GM12878 (cell line): ENCODE measurements around the gene TSHZ1. TPM values are rescaled to one million over a fixed set of nuclear protein-coding genes. Genes with fewer than 3 reads are reported as not detected.

Experiments used
- NR2C2 ChIP-seq: IDR thresholded peaks from 2 replicates; pipeline ENCODE4 v1.6.1; 2011; ENCODE audit warnings: borderline replicate concordance, low read depth; ENCODE audit not compliant: control insufficient read depth, insufficient read length
- POLR2AphosphoS5 ChIP-seq: IDR thresholded peaks from 2 replicates; pipeline ENCODE4 v1.6.1; 2011; ENCODE audit warnings: mild to moderate bottlenecking, low read length, inconsistent platforms
- polyA plus RNA-seq, 11 experiments: library from polyadenylated mRNA; depleted of rRNA in 4 of 11; unstranded in 6 of 11; stranded (reverse) in 5 of 11; fragments of >200 nt; fragmentation: Nextera tagmentation in 4 of 11; fragmentation: Illumina TruSeq in 1 of 11; extraction: Ambion mirVana in 4 of 11; extraction: Trizol in 1 of 11; gene quantifications; 1 replicate in 1 of 11; 2 replicates in 10 of 11; pipeline versions ENCODE4 v1.2.1 to v1.2.3, GENCODE V29; 2011 to 2016; ENCODE audit warnings: inconsistent platforms in 2 of 11, missing spikeins in 2 of 11, low read depth in 1 of 11
- total RNA-seq, 4 experiments: library from RNA; depleted of rRNA in 3 of 4; stranded (reverse); fragments of >200 nt in 3 of 4; fragmentation: Illumina TruSeq in 1 of 4; extraction: Trizol in 1 of 4; gene quantifications; 2 replicates each; pipeline versions ENCODE4 v1.2.1 to v1.2.3, GENCODE V29; 2013 to 2021
- TF ChIP-seq, protein P1 (sequence below): fragments of 450-650 bp; IDR thresholded peaks from 2 replicates; pipeline ENCODE4 v1.6.1; 2017; ENCODE audit warnings: antibody characterized with exemption, mild to moderate bottlenecking, moderate library complexity
- TF ChIP-seq, protein P2 (sequence below): fragments of 450-650 bp; IDR thresholded peaks from 2 replicates; pipeline ENCODE4 v1.6.1; 2017; ENCODE audit warnings: mild to moderate bottlenecking, low read depth, inconsistent platforms; ENCODE audit not compliant: poor library complexity, severe bottlenecking
- TF ChIP-seq, protein P3 (sequence below): IDR thresholded peaks from 2 replicates; pipeline ENCODE4 v1.6.1; 2011; ENCODE audit warnings: borderline replicate concordance, low read depth, mild to moderate bottlenecking, moderate library complexity, low read length; ENCODE audit not compliant: insufficient read depth, poor library complexity, severe bottlenecking

TSHZ1 gene
- total and polyA plus RNA-seq, 10 of the 15 experiments (the other 5 are each of a cell fraction or from before 2014, with no cell fraction given): 2.2 to 15.2 (median 5.1) TPM

DNA sequence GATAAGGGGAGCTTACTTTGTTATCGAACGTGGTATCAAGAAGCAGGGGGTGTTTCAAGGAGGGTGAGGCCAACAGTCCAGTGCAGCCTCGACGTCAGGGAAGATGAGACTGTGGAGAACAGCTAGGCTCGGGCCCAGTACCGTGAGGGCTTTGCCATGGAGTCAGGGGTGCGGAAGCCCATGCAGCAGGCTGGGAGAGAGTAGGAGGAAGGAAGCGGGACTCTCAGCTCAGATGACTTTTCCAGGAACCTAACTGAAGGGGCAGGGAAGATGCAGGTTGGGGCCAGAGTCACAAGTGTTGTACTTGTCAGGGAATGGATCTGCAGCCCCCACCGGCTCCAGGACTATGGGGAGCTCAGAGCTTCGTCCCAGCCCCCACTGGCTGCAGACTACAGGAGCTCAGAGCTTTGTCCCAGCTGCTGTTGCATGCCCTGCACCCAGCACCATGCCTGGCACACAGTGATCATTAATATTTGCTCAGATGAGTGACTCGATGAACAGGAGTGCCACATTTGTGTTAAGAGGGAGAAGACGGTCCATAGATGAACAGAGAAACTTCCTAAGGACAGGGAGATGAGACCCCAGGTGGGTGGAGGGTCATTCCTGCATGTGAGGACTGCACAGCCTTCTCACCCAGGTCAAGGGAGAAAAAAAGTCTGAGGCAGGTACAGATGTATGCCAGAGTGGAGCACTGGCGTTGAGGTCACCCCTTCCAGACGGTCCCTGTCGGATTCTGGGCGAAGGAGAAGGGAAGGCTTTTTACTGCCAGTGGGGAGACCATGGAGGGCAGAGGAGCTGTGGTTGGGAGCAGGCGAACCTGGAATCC lies 38.1 kb upstream of the TSHZ1 start (continued):
- TF ChIP-seq, protein P1, sequence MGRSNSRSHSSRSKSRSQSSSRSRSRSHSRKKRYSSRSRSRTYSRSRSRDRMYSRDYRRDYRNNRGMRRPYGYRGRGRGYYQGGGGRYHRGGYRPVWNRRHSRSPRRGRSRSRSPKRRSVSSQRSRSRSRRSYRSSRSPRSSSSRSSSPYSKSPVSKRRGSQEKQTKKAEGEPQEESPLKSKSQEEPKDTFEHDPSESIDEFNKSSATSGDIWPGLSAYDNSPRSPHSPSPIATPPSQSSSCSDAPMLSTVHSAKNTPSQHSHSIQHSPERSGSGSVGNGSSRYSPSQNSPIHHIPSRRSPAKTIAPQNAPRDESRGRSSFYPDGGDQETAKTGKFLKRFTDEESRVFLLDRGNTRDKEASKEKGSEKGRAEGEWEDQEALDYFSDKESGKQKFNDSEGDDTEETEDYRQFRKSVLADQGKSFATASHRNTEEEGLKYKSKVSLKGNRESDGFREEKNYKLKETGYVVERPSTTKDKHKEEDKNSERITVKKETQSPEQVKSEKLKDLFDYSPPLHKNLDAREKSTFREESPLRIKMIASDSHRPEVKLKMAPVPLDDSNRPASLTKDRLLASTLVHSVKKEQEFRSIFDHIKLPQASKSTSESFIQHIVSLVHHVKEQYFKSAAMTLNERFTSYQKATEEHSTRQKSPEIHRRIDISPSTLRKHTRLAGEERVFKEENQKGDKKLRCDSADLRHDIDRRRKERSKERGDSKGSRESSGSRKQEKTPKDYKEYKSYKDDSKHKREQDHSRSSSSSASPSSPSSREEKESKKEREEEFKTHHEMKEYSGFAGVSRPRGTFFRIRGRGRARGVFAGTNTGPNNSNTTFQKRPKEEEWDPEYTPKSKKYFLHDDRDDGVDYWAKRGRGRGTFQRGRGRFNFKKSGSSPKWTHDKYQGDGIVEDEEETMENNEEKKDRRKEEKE: no peak
- TF ChIP-seq NR2C2 (no peak), POLR2AphosphoS5 (no peak)
- TF ChIP-seq, protein P2, sequence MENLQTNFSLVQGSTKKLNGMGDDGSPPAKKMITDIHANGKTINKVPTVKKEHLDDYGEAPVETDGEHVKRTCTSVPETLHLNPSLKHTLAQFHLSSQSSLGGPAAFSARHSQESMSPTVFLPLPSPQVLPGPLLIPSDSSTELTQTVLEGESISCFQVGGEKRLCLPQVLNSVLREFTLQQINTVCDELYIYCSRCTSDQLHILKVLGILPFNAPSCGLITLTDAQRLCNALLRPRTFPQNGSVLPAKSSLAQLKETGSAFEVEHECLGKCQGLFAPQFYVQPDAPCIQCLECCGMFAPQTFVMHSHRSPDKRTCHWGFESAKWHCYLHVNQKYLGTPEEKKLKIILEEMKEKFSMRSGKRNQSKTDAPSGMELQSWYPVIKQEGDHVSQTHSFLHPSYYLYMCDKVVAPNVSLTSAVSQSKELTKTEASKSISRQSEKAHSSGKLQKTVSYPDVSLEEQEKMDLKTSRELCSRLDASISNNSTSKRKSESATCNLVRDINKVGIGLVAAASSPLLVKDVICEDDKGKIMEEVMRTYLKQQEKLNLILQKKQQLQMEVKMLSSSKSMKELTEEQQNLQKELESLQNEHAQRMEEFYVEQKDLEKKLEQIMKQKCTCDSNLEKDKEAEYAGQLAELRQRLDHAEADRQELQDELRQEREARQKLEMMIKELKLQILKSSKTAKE: no peak
- TF ChIP-seq, protein P3, sequence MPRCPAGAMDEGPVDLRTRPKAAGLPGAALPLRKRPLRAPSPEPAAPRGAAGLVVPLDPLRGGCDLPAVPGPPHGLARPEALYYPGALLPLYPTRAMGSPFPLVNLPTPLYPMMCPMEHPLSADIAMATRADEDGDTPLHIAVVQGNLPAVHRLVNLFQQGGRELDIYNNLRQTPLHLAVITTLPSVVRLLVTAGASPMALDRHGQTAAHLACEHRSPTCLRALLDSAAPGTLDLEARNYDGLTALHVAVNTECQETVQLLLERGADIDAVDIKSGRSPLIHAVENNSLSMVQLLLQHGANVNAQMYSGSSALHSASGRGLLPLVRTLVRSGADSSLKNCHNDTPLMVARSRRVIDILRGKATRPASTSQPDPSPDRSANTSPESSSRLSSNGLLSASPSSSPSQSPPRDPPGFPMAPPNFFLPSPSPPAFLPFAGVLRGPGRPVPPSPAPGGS: no peak
